DMS153 treated with DMSO at 0.1 percent for 48 hours (cell line): Measurements from ENCODE around the gene AHRR.
"Not testable (repeated sequence)": the region's sequence is repeated elsewhere in the genome, so short reads cannot be mapped to it uniquely, and the experiment has no call there.

Experiments
- DNase-seq: peaks from one replicate; lab custom pipeline; 2025; ENCODE audit not compliant: unreplicated experiment; lab: John Stamatoyannopoulos, UW

Gene AHRR

GRCh38 chr5:483011-483410 is 161.5 kb downstream of the AHRR start:
- no peak for DNase-seq

GRCh38 chr5:483434-484140 is 162.1 kb downstream of the AHRR start:
- DNase-seq, result no peak

GRCh38 chr5:484556-484955 is 163.0 kb downstream of the AHRR start:
- DNase-seq, result no peak

- no peak for DNase-seq
Measured at GRCh38 chr5:485113-485945, 163.8 kb downstream of the AHRR start.

- no peak for DNase-seq
Measured at GRCh38 chr5:485946-486491, 164.5 kb downstream of the AHRR start.

- not testable (repeated sequence) for DNase-seq
Measured at GRCh38 chr5:486597-486996, 165.1 kb downstream of the AHRR start.
